Measurements from ENCODE around the gene RRAGD. TPM values are rescaled to one million over a fixed set of nuclear protein-coding genes. Genes with fewer than 3 reads are reported as not detected.
A peak's percentile ranks its signal among the peaks of the same experiment; 100 is the strongest.

The RRAGD gene
- total and polyA plus RNA-seq, 11 donors: 25.8 to 147 (median 96.7) TPM

- Histone ChIP-seq H3K4me3 (no peak overlapping the region), H3K36me3 (no peaks in the 10 kb centered on the region), H3K27me3 (no peaks in the 10 kb centered on the region), H3K27ac (no peak overlapping the region), H3K4me1 (peaks cover 0 to 30% (median 9%) of the 10 kb centered on the region in 12 donors), H3K9me3 (no peaks in the 10 kb centered on the region)
- no peak for ATAC-seq
- TF ChIP-seq CTCF (IDR thresholded peaks at IDR 0.05) (no peak), POLR2A (IDR thresholded peaks at IDR 0.05) (no peak)
- WGBS, 4 donors: 6 to 43% (median 19%) methylated on average over 2 of the region's 2 CpGs
- intact Hi-C loops (cut with DNase I): loop anchor here in 5 of 10 donors (5.0 kb wide), 3 partner anchors 37 to 332 kb away; partner anchors contain the start of gene PNRC1 (in 1 of the 5)
- no peak for DNase-seq
Observed at GRCh38 chr6:89414215-89414614, 2.1 kb upstream of the RRAGD start.

DNA sequence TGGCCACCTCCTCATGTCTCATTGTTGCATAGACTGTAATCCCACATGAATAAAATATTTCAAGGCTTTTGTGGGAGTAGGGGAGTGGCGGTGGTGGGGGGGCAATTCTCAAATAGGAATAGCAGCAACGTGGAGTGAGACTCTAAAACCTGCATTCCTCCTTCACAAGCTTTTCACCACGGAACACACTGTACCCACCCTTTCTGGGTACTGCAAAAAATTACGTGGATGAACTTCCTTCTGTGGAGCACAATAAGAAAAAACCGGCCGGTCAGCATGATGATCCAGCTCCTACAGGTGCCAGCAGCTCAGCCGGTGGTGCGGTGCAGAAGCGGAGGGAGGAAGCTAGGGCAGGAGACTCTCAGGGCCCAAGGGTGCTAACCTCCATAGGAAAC lies 930 bp upstream of the RRAGD start:
- 18 to 26% (median 23%) methylated on average over 9 of the region's 9 CpGs for WGBS, 4 donors

GRCh38 chr6:89411145-89412070 lies 665 bp downstream of the RRAGD start:
- peak overlapping the region; percentile 79 to 94 (median 91) for H3K27ac ChIP-seq
- H3K36me3 ChIP-seq: no peaks in the 10 kb centered on the region
- peak overlapping the region; percentile 69 to 96 (median 84) for H3K4me3 ChIP-seq
- TF ChIP-seq CTCF (IDR thresholded peaks at IDR 0.05): no peak
- no peak for TF ChIP-seq POLR2A (IDR thresholded peaks at IDR 0.05)
- 0 to 1% (median 1%) methylated on average over 34 to 93 of the region's 93 CpGs for WGBS, 4 donors
- peaks cover 0 to 52% (median 16%) of the 10 kb centered on the region in 12 donors for H3K4me1 ChIP-seq
- H3K27me3 ChIP-seq: no peaks in the 10 kb centered on the region
- no peaks in the 10 kb centered on the region for H3K9me3 ChIP-seq
- peak; percentile 21 to 63 (median 52) for ATAC-seq
- DNase-seq: peak; percentile 38 to 72 (median 44)
- intact Hi-C loops (cut with DNase I): loop anchor here in 5 of 10 donors (2.0 to 5.0 kb wide), 4 partner anchors 34 to 329 kb away; partner anchors contain the start of gene PNRC1 (in 1 of the 5)

More for the DNA sequence above, 930 bp upstream of the RRAGD start:
- Histone ChIP-seq H3K4me1 (peaks cover 0 to 41% (median 14%) of the 10 kb centered on the region in 12 donors), H3K27me3 (no peaks in the 10 kb centered on the region), H3K27ac (peak overlapping the region in 11 of 12 donors; percentile 83 to 94 (median 91)), H3K9me3 (no peaks in the 10 kb centered on the region), H3K36me3 (no peaks in the 10 kb centered on the region), H3K4me3 (peak overlapping the region in 11 of 12 donors; percentile 69 to 96 (median 85))
- DNase-seq (no peak), ATAC-seq (no peak)
- no peak for TF ChIP-seq POLR2A (IDR thresholded peaks at IDR 0.05)
- intact Hi-C loops (cut with DNase I): loop anchor here in 5 of 10 donors (2.0 to 5.0 kb wide), 4 partner anchors 36 to 331 kb away; partner anchors contain the start of gene PNRC1 (in 1 of the 5)

- H3K4me1 ChIP-seq: peaks cover 0 to 55% (median 17%) of the 10 kb centered on the region in 12 donors
- 7 to 13% (median 9%) methylated on average over 4 of the region's 4 CpGs for WGBS, 4 donors
- intact Hi-C loops (cut with DNase I): loop anchor here in 5 of 10 donors (5.0 kb wide), 3 partner anchors 33 to 328 kb away; partner anchors contain the start of gene PNRC1 (in 1 of the 5)
Observed at GRCh38 chr6:89410788-89411144, 1.3 kb downstream of the RRAGD start.

More at GRCh38 chr6:89410788-89411144, 1.3 kb downstream of the RRAGD start:
- peak overlapping the region; percentile 69 to 96 (median 84) for H3K4me3 ChIP-seq
- ATAC-seq: no peak
- no peaks in the 10 kb centered on the region for H3K9me3 ChIP-seq
- H3K27me3 ChIP-seq: no peaks in the 10 kb centered on the region
- H3K36me3 ChIP-seq: no peaks in the 10 kb centered on the region
- H3K27ac ChIP-seq: peak overlapping the region; percentile 79 to 94 (median 91)
- TF ChIP-seq POLR2A (IDR thresholded peaks at IDR 0.05): no peak
- TF ChIP-seq CTCF (IDR thresholded peaks at IDR 0.05): no peak
- DNase-seq: no peak

Data from heart left ventricle (tissue), 16 donors.